ENCODE data around the gene AOC3.

AOC3 gene

GRCh38 chr17:42850954-42851353 is at the start of gene AOC3:
Gene AOC3, plus strand, starts transcription at chr17:42851199. Its CDS starts 145 bp downstream, at chr17:42851344.
- DNase-seq (ENCODE audit: low spot score) = no peak

- DNase-seq (ENCODE audit: low spot score) = no peak
Measured at GRCh38 chr17:42803074-42803883, 47.7 kb upstream of the AOC3 start.

- DNase-seq (ENCODE audit: low spot score) = no peak
Measured at GRCh38 chr17:42804918-42805367, 46.1 kb upstream of the AOC3 start.

GRCh38 chr17:42806249-42806648 is 44.8 kb upstream of the AOC3 start:
- no peak for DNase-seq (ENCODE audit: low spot score)

- no peak for DNase-seq (ENCODE audit: low spot score)
Measured at GRCh38 chr17:42809250-42809649, 41.7 kb upstream of the AOC3 start.

- DNase-seq (ENCODE audit: low spot score) = no peak
Measured at GRCh38 chr17:42814633-42815399, 36.2 kb upstream of the AOC3 start.

- DNase-seq (ENCODE audit: low spot score) = no peak
Measured at GRCh38 chr17:42817866-42818265, 33.1 kb upstream of the AOC3 start.

- DNase-seq (ENCODE audit: low spot score) = no peak
Measured at GRCh38 chr17:42818379-42818778, 32.6 kb upstream of the AOC3 start.

GRCh38 chr17:42819939-42820535 is 31.0 kb upstream of the AOC3 start:
- peak; percentile 63 for DNase-seq (ENCODE audit: low spot score)

GRCh38 chr17:42821176-42821575 is 29.8 kb upstream of the AOC3 start:
- DNase-seq (ENCODE audit: low spot score) = no peak

GRCh38 chr17:42827472-42827871 is 23.5 kb upstream of the AOC3 start:
- DNase-seq (ENCODE audit: low spot score) = no peak

GRCh38 chr17:42830971-42831370 is 20.0 kb upstream of the AOC3 start:
- DNase-seq (ENCODE audit: low spot score) = no peak

GRCh38 chr17:42832213-42832933 is 18.6 kb upstream of the AOC3 start:
- DNase-seq (ENCODE audit: low spot score) = peak; percentile 25

- DNase-seq (ENCODE audit: low spot score) = peak; percentile 89
Measured at GRCh38 chr17:42832934-42833766, 17.8 kb upstream of the AOC3 start, which contains the start of gene PSME3. Gene PSME3, plus strand, starts transcription at chr17:42833397. Its CDS starts 235 bp downstream, at chr17:42833632.

- no peak for DNase-seq (ENCODE audit: low spot score)
Measured at GRCh38 chr17:42833767-42834422, 17.1 kb upstream of the AOC3 start.

GRCh38 chr17:42835732-42836131 is 15.3 kb upstream of the AOC3 start:
- no peak for DNase-seq (ENCODE audit: low spot score)

GRCh38 chr17:42841975-42842685 is 8.9 kb upstream of the AOC3 start:
- DNase-seq (ENCODE audit: low spot score) = no peak

GRCh38 chr17:42843358-42843934 is 7.6 kb upstream of the AOC3 start:
- DNase-seq (ENCODE audit: low spot score) = peak; percentile 22

- DNase-seq (ENCODE audit: low spot score) = no peak
Measured at GRCh38 chr17:42844271-42844670, 6.7 kb upstream of the AOC3 start, which contains the start of gene AOC2. Gene AOC2, plus strand, starts transcription at chr17:42844580. Its CDS starts 47 bp downstream, at chr17:42844627.

Data from CD4-positive, alpha-beta T cell treated with Interleukin-2 at 100 ng/mL for 4 hours (primary cell).